Lung (tissue), 4 donors: ENCODE results near the gene CDC42BPB. TPM values are rescaled to one million over a fixed set of nuclear protein-coding genes. Genes with fewer than 3 reads are reported as not detected.

Experiments
- polyA plus RNA-seq, 2 donors: library from polyadenylated mRNA; stranded (reverse); fragments of 200-250 nt; gene quantifications; one replicate each; pipeline ENCODE4 v1.2.1, GENCODE V29; 2013
- total RNA-seq, 2 donors: library from RNA; depleted of rRNA in 1 of 2; stranded (reverse); fragments of >200 nt in 1 of 2; gene quantifications; one replicate each; pipeline ENCODE4 v1.2.1, GENCODE V29; 2014 to 2021
- donor health status: Bipolar disorder and iron deficiency.
- donor health status: healthy.
- donor health status: DM: yes; HTN: yes; CAD: no.

The CDC42BPB gene
- total and polyA plus RNA-seq, 4 donors: 39.3 to 97.9 (median 66.6) TPM

Other genes with a start within 250 kb of the CDC42BPB start
- 10 to 100 TPM in 1 of 2 donors, under 1 TPM in 1; 0.94 to 24.7 TPM for gene AMN, start 134.9 kb downstream of the CDC42BPB start, total RNA-seq
- gene AMN, start 134.9 kb downstream of the CDC42BPB start, polyA plus RNA-seq: 10 to 100 TPM; 10.2 to 15.0 TPM
- gene LBHD2, start 26.7 kb upstream of the CDC42BPB start, total RNA-seq: not detected
- under 1 TPM in 1 of 2 donors, not detected in 1; 0.08 TPM for gene LBHD2, start 26.7 kb upstream of the CDC42BPB start, polyA plus RNA-seq
- 1 to 10 TPM; 3.6 to 4.0 TPM for gene EXOC3L4, start 37.2 kb upstream of the CDC42BPB start, total RNA-seq
- 1 to 10 TPM; 3.0 to 4.6 TPM for gene EXOC3L4, start 37.2 kb upstream of the CDC42BPB start, polyA plus RNA-seq
- gene TNFAIP2, start 65.9 kb upstream of the CDC42BPB start, total RNA-seq: 100 to 1,000 TPM in 1 of 2 donors, 10 to 100 TPM in 1; 65.6 to 192 TPM
- 100 to 1,000 TPM; 260 to 519 TPM for gene TNFAIP2, start 65.9 kb upstream of the CDC42BPB start, polyA plus RNA-seq